SH-SY5Y (cell line): Measurements from ENCODE around the gene SKA2.

Experiments used
- GATA2 ChIP-seq: IDR thresholded peaks from 2 replicates; pipeline ENCODE4 v1.6.1; 2011; ENCODE audit warnings: mild to moderate bottlenecking, low read depth, low read length
- GATA3 ChIP-seq: IDR thresholded peaks from 2 replicates; pipeline ENCODE4 v1.6.1; 2011; ENCODE audit warnings: low read depth, mild to moderate bottlenecking, low read length, moderate library complexity

GRCh38 chr17:59126809-59127417 is 28.1 kb downstream of the SKA2 start:
- TF ChIP-seq GATA2, result peak; percentile 52; the same call in 1 of the 2 replicates
- 0 out of 2 replicates have a peak, but pooled peaks have one; percentile 31 for TF ChIP-seq GATA3
